VCaP (cell line): ENCODE measurements around the gene NFKBIA.
"Not testable (repeated sequence)": the region's sequence is repeated elsewhere in the genome, so short reads cannot be mapped to it uniquely, and the experiment has no call there.

Experiments
- H3K27ac ChIP-seq: fragments of 450-650 bp; 2 replicates; pipeline ENCODE4 v1.5.1; 2017
- CTCF ChIP-seq: fragments of 450-650 bp; conservative IDR thresholded peaks from 2 replicates; pipeline ENCODE4 v1.5.1; 2017; ENCODE audit warnings: mild to moderate bottlenecking, moderate library complexity

Gene NFKBIA

GRCh38 chr14:35362450-35362849 lies 42.1 kb downstream of the NFKBIA start:
- no peak overlapping the region for H3K27ac ChIP-seq
- no peak for TF ChIP-seq CTCF

GRCh38 chr14:35361141-35361480 lies 43.4 kb downstream of the NFKBIA start:
- TF ChIP-seq CTCF = no peak
- no peak overlapping the region for H3K27ac ChIP-seq

- H3K27ac ChIP-seq = not testable (repeated sequence)
These were observed 44.9 kb downstream of the NFKBIA start for GRCh38 chr14:35359655-35360054.

- H3K27ac ChIP-seq = peak overlapping the region; percentile 87; the same call in 1 of the 2 replicates
- TF ChIP-seq CTCF = no peak
These were observed 48.3 kb downstream of the NFKBIA start for GRCh38 chr14:35355981-35356841.

- peak overlapping the region; percentile 87; the same call in 1 of the 2 replicates for H3K27ac ChIP-seq
These were observed 49.3 kb downstream of the NFKBIA start for GRCh38 chr14:35355235-35355634.

- peak overlapping the region; percentile 87 for H3K27ac ChIP-seq
- TF ChIP-seq CTCF = no peak
These were observed 51.0 kb downstream of the NFKBIA start for GRCh38 chr14:35353409-35354172.

- no peak for TF ChIP-seq CTCF
- peak overlapping the region; percentile 87 for H3K27ac ChIP-seq
These were observed 52.0 kb downstream of the NFKBIA start for GRCh38 chr14:35352274-35353233.

GRCh38 chr14:35351897-35352273 lies 52.7 kb downstream of the NFKBIA start:
- H3K27ac ChIP-seq = peak overlapping the region; percentile 87; the same call in 1 of the 2 replicates
- TF ChIP-seq CTCF = no peak
